K562 (cell line): ENCODE results near the gene MED13L. TPM values are rescaled to one million over a fixed set of nuclear protein-coding genes. Genes with fewer than 3 reads are reported as not detected.
A peak's percentile ranks its signal among the peaks of the same experiment; 100 is the strongest.

Source experiments
- BRF2 ChIP-seq: IDR thresholded peaks from 3 replicates; pipeline ENCODE4 v1.6.1; 2011; ENCODE audit warnings: borderline replicate concordance, mild to moderate bottlenecking; ENCODE audit not compliant: insufficient read length, insufficient read depth
- CREB3 ChIP-seq: fragments of 450-650 bp; conservative IDR thresholded peaks from 2 replicates; pipeline ENCODE4 v1.6.1; 2016; ENCODE audit warnings: missing genetic modification characterization, low read depth, mild to moderate bottlenecking, missing compliant biosample characterization, moderate library complexity
- FOXJ2 ChIP-seq: fragments of 200-800 bp; sonication (Bioruptor generic); IDR thresholded peaks from 2 replicates; pipeline ENCODE4 v1.6.1; 2016; ENCODE audit warnings: missing genetic modification characterization, missing compliant biosample characterization
- FOXK1 ChIP-seq: sonication (generic); formaldehyde crosslinking; IDR thresholded peaks from 2 replicates; pipeline ENCODE4 v1.8.0; 2022; ENCODE audit warnings: missing genetic modification reagents, mild to moderate bottlenecking, borderline replicate concordance
- HLTF ChIP-seq: fragments of 450-650 bp; IDR thresholded peaks from 2 replicates; pipeline ENCODE4 v1.6.1; 2016
- MCM3 ChIP-seq: fragments of 450-650 bp; IDR thresholded peaks from 2 replicates; pipeline ENCODE4 v1.6.1; 2016
- ZBTB11 ChIP-seq, 3 experiments: fragments of 200-800 bp in 1 of 3; fragments of 250-450 bp in 1 of 3; fragments of 450-650 bp in 1 of 3; sonication (Bioruptor Pico) in 1 of 3; sonication (Bioruptor generic) in 1 of 3; formaldehyde crosslinking in 1 of 3; IDR thresholded peaks; 2 replicates each; pipeline versions ENCODE4 v1.6.1 to v1.8.0; 2016 to 2022; ENCODE audit warnings: mild to moderate bottlenecking in 2 of 3, missing genetic modification characterization in 2 of 3, missing compliant biosample characterization in 1 of 3, moderate library complexity in 1 of 3
- ZNF740 ChIP-seq, 3 experiments: fragments of 200-800 bp in 1 of 3; sonication (Bioruptor generic) in 1 of 3; sonication (generic) in 1 of 3; formaldehyde crosslinking in 1 of 3; IDR thresholded peaks; 2 replicates each; pipeline versions ENCODE4 v1.6.1 to v1.8.0; 2016 to 2022; ENCODE audit warnings: mild to moderate bottlenecking in 2 of 3, missing compliant biosample characterization in 2 of 3, missing genetic modification characterization in 2 of 3, missing genetic modification reagents in 1 of 3
- polyA plus RNA-seq, 8 experiments: library from polyadenylated mRNA; depleted of rRNA in 4 of 8; stranded (reverse) in 5 of 8; unstranded in 3 of 8; fragments of >200 nt; fragmentation: Nextera tagmentation in 2 of 8; fragmentation: Illumina TruSeq in 1 of 8; extraction: Ambion mirVana in 2 of 8; extraction: Trizol in 1 of 8; gene quantifications; 2 replicates each; pipeline versions ENCODE4 v1.2.1 to v1.2.3, GENCODE V29; 2011 to 2014; ENCODE audit warnings: inconsistent platforms in 1 of 8, missing spikeins in 1 of 8
- total RNA-seq, 7 experiments: library from RNA; depleted of rRNA in 6 of 7; stranded (reverse); fragments of >200 nt in 6 of 7; fragmentation: Illumina TruSeq in 2 of 7; extraction: Trizol in 2 of 7; gene quantifications; 2 replicates each; pipeline versions ENCODE4 v1.2.1 to v1.2.3, GENCODE V29; 2011 to 2021; ENCODE audit warnings: low replicate concordance in 1 of 7
- TF ChIP-seq, protein P1 (sequence below): fragments of 250-450 bp; sonication (Bioruptor Pico); IDR thresholded peaks from 2 replicates; pipeline ENCODE4 v1.5.0; 2021; ENCODE audit warnings: mild to moderate bottlenecking, moderate library complexity
- TF ChIP-seq, protein P2 (sequence below): sonication (generic); IDR thresholded peaks from 2 replicates; pipeline ENCODE4 v1.6.1; 2016
- TF ChIP-seq, protein P3 (sequence below), 2 experiments: fragments of 250-450 bp in 1 of 2; fragments of 450-650 bp in 1 of 2; sonication (Bioruptor Pico) in 1 of 2; IDR thresholded peaks; 2 replicates each; pipeline versions ENCODE4 v1.6.1 to v1.8.0; 2016 to 2021; ENCODE audit warnings: mild to moderate bottlenecking in 2 of 2, moderate library complexity in 2 of 2, missing compliant biosample characterization in 1 of 2, missing genetic modification characterization in 1 of 2

MED13L gene
- total and polyA plus RNA-seq, 9 of the 15 experiments (the other 6 are each of a cell fraction or from before 2014, with no cell fraction given), result 13.4 to 90.3 (median 36.9) TPM

GRCh38 chr12:116196752-116197718 is 80.5 kb downstream of the MED13L start (continued):
- TF ChIP-seq BRF2 (no peak), MCM3 (no peak), HLTF (peak; percentile 98), ZNF740 (CRISPR knock-in tag; IDR thresholded peaks at IDR 0.05) (no peak), ZNF740 (tag; IDR thresholded peaks at IDR 0.05) (no peak), ZBTB11 (CRISPR knock-in tag; IDR thresholded peaks at IDR 0.05) (peak in 1 of 3 experiments; percentile 71; a peak in 1 of 6 replicates), FOXK1 (CRISPR knock-in tag) (0 out of 2 replicates have a peak, but pooled peaks have one; percentile 30), CREB3 (tag) (no peak), FOXJ2 (tag) (peak; percentile 56; the same call in 1 of the 2 replicates)
- TF ChIP-seq, protein P1, sequence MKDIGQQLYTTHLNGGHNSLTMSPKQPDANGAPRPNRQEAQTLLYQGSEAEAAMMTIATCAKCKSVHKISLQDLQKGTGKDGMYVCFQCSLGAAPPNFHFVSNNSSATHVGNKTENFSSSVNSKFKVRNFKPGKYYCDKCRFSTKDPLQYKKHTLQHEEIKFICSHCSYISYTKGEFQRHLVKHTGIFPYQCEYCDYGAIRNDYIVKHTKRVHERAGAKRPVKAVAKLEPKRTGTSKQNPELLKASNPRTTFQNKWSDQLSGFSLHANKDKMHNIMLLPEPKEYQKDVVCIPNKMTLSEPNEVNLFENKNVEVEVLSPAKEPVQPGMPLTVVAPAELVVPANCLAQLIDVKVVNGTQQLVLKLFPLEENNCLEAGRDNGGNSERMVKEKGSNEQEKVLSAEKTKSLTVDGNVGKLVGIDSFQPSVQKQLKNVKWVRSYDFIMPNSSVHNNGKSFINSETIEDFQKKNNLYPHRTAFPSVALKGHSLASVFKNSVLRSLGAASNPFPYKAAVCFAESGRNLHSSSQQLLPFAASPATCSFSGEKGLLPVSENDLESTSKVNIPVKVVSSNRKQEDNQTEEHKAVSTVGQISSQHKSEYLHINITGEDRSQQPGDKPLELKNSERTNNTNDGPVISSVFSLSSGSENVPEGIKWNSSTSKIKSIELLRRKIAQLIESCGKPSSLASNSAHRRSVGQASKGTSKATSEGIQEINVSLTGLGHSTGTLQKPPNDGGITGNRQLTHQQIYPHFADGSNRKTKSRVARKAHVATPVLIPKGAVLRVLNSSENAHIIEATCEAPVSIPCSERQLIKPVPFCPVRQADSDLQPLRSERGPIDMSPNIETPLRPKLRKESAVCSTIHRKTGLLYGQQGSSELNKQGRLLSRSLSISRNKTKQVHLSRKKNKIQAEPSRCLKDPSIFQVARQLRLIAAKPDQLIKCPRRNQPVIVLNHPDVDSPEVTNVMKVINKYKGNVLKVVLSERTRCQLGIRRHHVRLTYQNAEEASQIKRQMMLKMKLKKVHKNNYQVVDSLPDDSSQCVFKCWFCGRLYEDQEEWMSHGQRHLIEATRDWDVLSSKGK (CRISPR knock-in tag), result no peak
- TF ChIP-seq, protein P2, sequence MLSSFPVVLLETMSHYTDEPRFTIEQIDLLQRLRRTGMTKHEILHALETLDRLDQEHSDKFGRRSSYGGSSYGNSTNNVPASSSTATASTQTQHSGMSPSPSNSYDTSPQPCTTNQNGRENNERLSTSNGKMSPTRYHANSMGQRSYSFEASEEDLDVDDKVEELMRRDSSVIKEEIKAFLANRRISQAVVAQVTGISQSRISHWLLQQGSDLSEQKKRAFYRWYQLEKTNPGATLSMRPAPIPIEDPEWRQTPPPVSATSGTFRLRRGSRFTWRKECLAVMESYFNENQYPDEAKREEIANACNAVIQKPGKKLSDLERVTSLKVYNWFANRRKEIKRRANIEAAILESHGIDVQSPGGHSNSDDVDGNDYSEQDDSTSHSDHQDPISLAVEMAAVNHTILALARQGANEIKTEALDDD, result peak; percentile 100
- TF ChIP-seq, protein P3, sequence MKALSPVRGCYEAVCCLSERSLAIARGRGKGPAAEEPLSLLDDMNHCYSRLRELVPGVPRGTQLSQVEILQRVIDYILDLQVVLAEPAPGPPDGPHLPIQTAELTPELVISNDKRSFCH (CRISPR knock-in tag; IDR thresholded peaks at IDR 0.05), result no peak
- TF ChIP-seq, protein P3 (tag; IDR thresholded peaks at IDR 0.05), result 0 out of 2 replicates have a peak, but pooled peaks have one; percentile 74
